Liver (tissue), 9 donors: ENCODE data around the gene PTPRN2. TPM values are rescaled to one million over a fixed set of nuclear protein-coding genes. Genes with fewer than 3 reads are reported as not detected.

ENCODE experiments used
- DNase-seq: peaks from one replicate; pipeline ENCODE4 v3.0.0-alpha.2; 2017; ENCODE audit warnings: low spot score
- H3K27ac ChIP-seq, 2 donors: one replicate each; pipeline ENCODE4 v1.7.0; 2013; ENCODE audit warnings: inconsistent platforms in 2 of 2, low read length in 2 of 2, control low read depth in 1 of 2, low read depth in 1 of 2, mild to moderate bottlenecking in 1 of 2
- H3K27me3 ChIP-seq, 4 donors: one replicate each; pipeline versions ENCODE4 v1.6.1 to v1.7.0; 2013; ENCODE audit warnings: low read length in 3 of 4, inconsistent platforms in 1 of 4, mild to moderate bottlenecking in 1 of 4, moderate library complexity in 1 of 4; ENCODE audit not compliant: control insufficient read depth in 4 of 4, insufficient read depth in 4 of 4
- H3K36me3 ChIP-seq, 4 donors: one replicate each; pipeline versions ENCODE4 v1.6.1 to v1.7.0; 2013; ENCODE audit warnings: low read length in 3 of 4, mild to moderate bottlenecking in 3 of 4, low read depth in 1 of 4, moderate library complexity in 1 of 4; ENCODE audit not compliant: control insufficient read depth in 4 of 4, insufficient read depth in 3 of 4
- H3K4me1 ChIP-seq, 4 donors: one replicate each; pipeline versions ENCODE4 v1.6.1 to v1.7.0; 2013; ENCODE audit warnings: low read length in 3 of 4, mild to moderate bottlenecking in 3 of 4, moderate library complexity in 1 of 4; ENCODE audit not compliant: control insufficient read depth in 4 of 4, insufficient read depth in 4 of 4
- H3K4me3 ChIP-seq, 3 donors: one replicate each; pipeline versions ENCODE4 v1.6.1 to v1.7.0; 2013; ENCODE audit warnings: low read length in 3 of 3, control low read depth in 1 of 3, low read depth in 1 of 3, mild to moderate bottlenecking in 1 of 3
- H3K9ac ChIP-seq, 2 donors: one replicate each; pipeline ENCODE4 v1.7.0; 2013; ENCODE audit warnings: low read length in 2 of 2, mild to moderate bottlenecking in 2 of 2, moderate library complexity in 2 of 2, control low read depth in 1 of 2, low read depth in 1 of 2
- H3K9me3 ChIP-seq, 4 donors: one replicate each; pipeline versions ENCODE4 v1.6.1 to v1.7.0; 2013; ENCODE audit warnings: low read length in 3 of 4; ENCODE audit not compliant: control insufficient read depth in 4 of 4
- EGR1 ChIP-seq, 2 donors: IDR thresholded peaks; 2 replicates each; pipeline ENCODE4 v1.6.1; 2016 to 2018; ENCODE audit warnings: antibody characterized with exemption in 2 of 2, low read depth in 2 of 2
- FOXA1 ChIP-seq: IDR thresholded peaks from 2 replicates; pipeline ENCODE4 v1.6.1; 2016; ENCODE audit warnings: antibody characterized with exemption
- FOXA2 ChIP-seq: IDR thresholded peaks from 2 replicates; pipeline ENCODE4 v1.6.1; 2016; ENCODE audit warnings: antibody characterized with exemption
- GABPA ChIP-seq, 2 donors: IDR thresholded peaks in 1 of 2; conservative IDR thresholded peaks in 1 of 2; 2 replicates each; pipeline ENCODE4 v1.6.1; 2016; ENCODE audit warnings: antibody characterized with exemption in 2 of 2, mild to moderate bottlenecking in 1 of 2, moderate library complexity in 1 of 2
- HNF4G ChIP-seq: IDR thresholded peaks from 2 replicates; pipeline ENCODE4 v1.6.1; 2016; ENCODE audit warnings: antibody characterized with exemption
- JUND ChIP-seq, 2 donors: IDR thresholded peaks; 2 replicates each; pipeline ENCODE4 v1.6.1; 2016; ENCODE audit warnings: antibody characterized with exemption in 2 of 2
- NR2F2 ChIP-seq: IDR thresholded peaks from 2 replicates; pipeline ENCODE4 v1.6.1; 2016; ENCODE audit warnings: antibody characterized with exemption
- RAD21 ChIP-seq, 2 donors: IDR thresholded peaks; 2 replicates each; pipeline ENCODE4 v1.6.1; 2016; ENCODE audit warnings: antibody characterized with exemption in 2 of 2, mild to moderate bottlenecking in 2 of 2
- SP1 ChIP-seq: IDR thresholded peaks from 2 replicates; pipeline ENCODE4 v1.6.1; 2018; ENCODE audit warnings: antibody characterized with exemption, mild to moderate bottlenecking
- YY1 ChIP-seq: IDR thresholded peaks from 2 replicates; pipeline ENCODE4 v1.6.1; 2016; ENCODE audit warnings: antibody characterized with exemption, mild to moderate bottlenecking
- ZBTB33 ChIP-seq: IDR thresholded peaks from 2 replicates; pipeline ENCODE4 v1.6.1; 2016; ENCODE audit warnings: antibody characterized with exemption
- WGBS: extraction: QIAGEN DNeasy Blood & Tissue Kit; methylation state at CpG from one replicate; pipeline ENCODE4 v1.1.7; 2013; 5-methylcytosine and 5-hydroxymethylcytosine counted together
- polyA plus RNA-seq, 2 donors: library from polyadenylated mRNA; stranded (reverse) in 1 of 2; unstranded in 1 of 2; fragments of 200-250 nt in 1 of 2; fragments of >200 nt in 1 of 2; fragmentation: Nextera tagmentation in 1 of 2; extraction: Ambion mirVana in 1 of 2; gene quantifications; one replicate each; pipeline versions ENCODE4 v1.2.1 to v1.2.3, GENCODE V29; 2013 to 2015
- total RNA-seq, 2 donors: library from RNA; depleted of rRNA; stranded (reverse); fragments of >200 nt; gene quantifications; one replicate each; pipeline ENCODE4 v1.2.3, GENCODE V29; 2014
- TF ChIP-seq, protein P1 (sequence below): IDR thresholded peaks from 2 replicates; pipeline ENCODE4 v1.6.1; 2016; ENCODE audit warnings: antibody characterized with exemption
- TF ChIP-seq, protein P2 (sequence below): fragments of 150-350 bp; IDR thresholded peaks from 2 replicates; pipeline ENCODE4 v1.5.1; 2017; ENCODE audit warnings: improper control_type of control experiment, low read depth, low read length; ENCODE audit not compliant: missing input control
- TF ChIP-seq, protein P3 (sequence below): IDR thresholded peaks from 2 replicates; pipeline ENCODE4 v1.6.1; 2016; ENCODE audit warnings: antibody characterized with exemption
- TF ChIP-seq, protein P4 (sequence below): IDR thresholded peaks from 2 replicates; pipeline ENCODE4 v1.6.1; 2016; ENCODE audit warnings: antibody characterized with exemption, mild to moderate bottlenecking
- donor health status: healthy.
- donor health status: healthy.
- donor health status: healthy.
- donor health status: healthy.
- donor health status: healthy.

The PTPRN2 gene
- total and polyA plus RNA-seq, 4 donors = 0.75 to 1.9 (median 1.1) TPM

- H3K4me3 ChIP-seq = no peak overlapping the region
- DNase-seq = no peak
- H3K36me3 ChIP-seq = no peaks in the 10 kb centered on the region
- H3K9me3 ChIP-seq = no peaks in the 10 kb centered on the region
- H3K4me1 ChIP-seq = no peaks in the 10 kb centered on the region
- H3K9ac ChIP-seq = no peak overlapping the region
- H3K27ac ChIP-seq = no peak overlapping the region
- TF ChIP-seq, protein P1, sequence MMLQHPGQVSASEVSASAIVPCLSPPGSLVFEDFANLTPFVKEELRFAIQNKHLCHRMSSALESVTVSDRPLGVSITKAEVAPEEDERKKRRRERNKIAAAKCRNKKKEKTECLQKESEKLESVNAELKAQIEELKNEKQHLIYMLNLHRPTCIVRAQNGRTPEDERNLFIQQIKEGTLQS = no peak
- TF ChIP-seq FOXA1 (no peak), EGR1 (IDR thresholded peaks at IDR 0.05; ENCODE audit: low read depth in 2 of 2) (no peak)
- H3K27me3 ChIP-seq = no peaks in the 10 kb centered on the region
- 80% methylated on average over 11 of the region's 11 CpGs for WGBS
These were observed 56.0 kb downstream of the PTPRN2 start for GRCh38 chr7:158531661-158532060.

GRCh38 chr7:158530800-158531609 lies 56.6 kb downstream of the PTPRN2 start:
- Histone ChIP-seq H3K27me3 (no peaks in the 10 kb centered on the region), H3K27ac (no peak overlapping the region), H3K9ac (no peak overlapping the region), H3K9me3 (no peaks in the 10 kb centered on the region), H3K36me3 (no peaks in the 10 kb centered on the region), H3K4me1 (no peaks in the 10 kb centered on the region), H3K4me3 (no peak overlapping the region)
- TF ChIP-seq, protein P1 = no peak
- TF ChIP-seq YY1 = no peak
- no peak for TF ChIP-seq NR2F2
- TF ChIP-seq RAD21 (IDR thresholded peaks at IDR 0.05) = no peak
- no peak for TF ChIP-seq FOXA1
- no peak for TF ChIP-seq JUND (IDR thresholded peaks at IDR 0.05)
- TF ChIP-seq FOXA2 = no peak
- no peak for TF ChIP-seq SP1
- no peak for TF ChIP-seq HNF4G
- TF ChIP-seq, protein P2, sequence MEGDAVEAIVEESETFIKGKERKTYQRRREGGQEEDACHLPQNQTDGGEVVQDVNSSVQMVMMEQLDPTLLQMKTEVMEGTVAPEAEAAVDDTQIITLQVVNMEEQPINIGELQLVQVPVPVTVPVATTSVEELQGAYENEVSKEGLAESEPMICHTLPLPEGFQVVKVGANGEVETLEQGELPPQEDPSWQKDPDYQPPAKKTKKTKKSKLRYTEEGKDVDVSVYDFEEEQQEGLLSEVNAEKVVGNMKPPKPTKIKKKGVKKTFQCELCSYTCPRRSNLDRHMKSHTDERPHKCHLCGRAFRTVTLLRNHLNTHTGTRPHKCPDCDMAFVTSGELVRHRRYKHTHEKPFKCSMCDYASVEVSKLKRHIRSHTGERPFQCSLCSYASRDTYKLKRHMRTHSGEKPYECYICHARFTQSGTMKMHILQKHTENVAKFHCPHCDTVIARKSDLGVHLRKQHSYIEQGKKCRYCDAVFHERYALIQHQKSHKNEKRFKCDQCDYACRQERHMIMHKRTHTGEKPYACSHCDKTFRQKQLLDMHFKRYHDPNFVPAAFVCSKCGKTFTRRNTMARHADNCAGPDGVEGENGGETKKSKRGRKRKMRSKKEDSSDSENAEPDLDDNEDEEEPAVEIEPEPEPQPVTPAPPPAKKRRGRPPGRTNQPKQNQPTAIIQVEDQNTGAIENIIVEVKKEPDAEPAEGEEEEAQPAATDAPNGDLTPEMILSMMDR = no peak
- TF ChIP-seq EGR1 (IDR thresholded peaks at IDR 0.05; ENCODE audit: low read depth in 2 of 2) = no peak
- TF ChIP-seq, protein P3, sequence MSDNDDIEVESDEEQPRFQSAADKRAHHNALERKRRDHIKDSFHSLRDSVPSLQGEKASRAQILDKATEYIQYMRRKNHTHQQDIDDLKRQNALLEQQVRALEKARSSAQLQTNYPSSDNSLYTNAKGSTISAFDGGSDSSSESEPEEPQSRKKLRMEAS = no peak
- TF ChIP-seq, protein P4, sequence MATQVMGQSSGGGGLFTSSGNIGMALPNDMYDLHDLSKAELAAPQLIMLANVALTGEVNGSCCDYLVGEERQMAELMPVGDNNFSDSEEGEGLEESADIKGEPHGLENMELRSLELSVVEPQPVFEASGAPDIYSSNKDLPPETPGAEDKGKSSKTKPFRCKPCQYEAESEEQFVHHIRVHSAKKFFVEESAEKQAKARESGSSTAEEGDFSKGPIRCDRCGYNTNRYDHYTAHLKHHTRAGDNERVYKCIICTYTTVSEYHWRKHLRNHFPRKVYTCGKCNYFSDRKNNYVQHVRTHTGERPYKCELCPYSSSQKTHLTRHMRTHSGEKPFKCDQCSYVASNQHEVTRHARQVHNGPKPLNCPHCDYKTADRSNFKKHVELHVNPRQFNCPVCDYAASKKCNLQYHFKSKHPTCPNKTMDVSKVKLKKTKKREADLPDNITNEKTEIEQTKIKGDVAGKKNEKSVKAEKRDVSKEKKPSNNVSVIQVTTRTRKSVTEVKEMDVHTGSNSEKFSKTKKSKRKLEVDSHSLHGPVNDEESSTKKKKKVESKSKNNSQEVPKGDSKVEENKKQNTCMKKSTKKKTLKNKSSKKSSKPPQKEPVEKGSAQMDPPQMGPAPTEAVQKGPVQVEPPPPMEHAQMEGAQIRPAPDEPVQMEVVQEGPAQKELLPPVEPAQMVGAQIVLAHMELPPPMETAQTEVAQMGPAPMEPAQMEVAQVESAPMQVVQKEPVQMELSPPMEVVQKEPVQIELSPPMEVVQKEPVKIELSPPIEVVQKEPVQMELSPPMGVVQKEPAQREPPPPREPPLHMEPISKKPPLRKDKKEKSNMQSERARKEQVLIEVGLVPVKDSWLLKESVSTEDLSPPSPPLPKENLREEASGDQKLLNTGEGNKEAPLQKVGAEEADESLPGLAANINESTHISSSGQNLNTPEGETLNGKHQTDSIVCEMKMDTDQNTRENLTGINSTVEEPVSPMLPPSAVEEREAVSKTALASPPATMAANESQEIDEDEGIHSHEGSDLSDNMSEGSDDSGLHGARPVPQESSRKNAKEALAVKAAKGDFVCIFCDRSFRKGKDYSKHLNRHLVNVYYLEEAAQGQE = no peak
- TF ChIP-seq GABPA (IDR thresholded peaks at IDR 0.05 in 1 of 2, conservative IDR thresholded peaks at IDR 0.05 in 1 of 2) = no peak
- TF ChIP-seq ZBTB33 = no peak
- 79% methylated on average over 24 of the region's 24 CpGs for WGBS
- DNase-seq = no peak
